GM18870 (cell line): Measurements from ENCODE around the gene KLF9.

Source experiments
- ATAC-seq: cut with Tn5 transposase; IDR thresholded peaks from one replicate; pipeline ENCODE4 v1.9.1; 2021; ENCODE audit warnings: moderate library complexity; ENCODE audit not compliant: unreplicated experiment

The KLF9 gene

DNA sequence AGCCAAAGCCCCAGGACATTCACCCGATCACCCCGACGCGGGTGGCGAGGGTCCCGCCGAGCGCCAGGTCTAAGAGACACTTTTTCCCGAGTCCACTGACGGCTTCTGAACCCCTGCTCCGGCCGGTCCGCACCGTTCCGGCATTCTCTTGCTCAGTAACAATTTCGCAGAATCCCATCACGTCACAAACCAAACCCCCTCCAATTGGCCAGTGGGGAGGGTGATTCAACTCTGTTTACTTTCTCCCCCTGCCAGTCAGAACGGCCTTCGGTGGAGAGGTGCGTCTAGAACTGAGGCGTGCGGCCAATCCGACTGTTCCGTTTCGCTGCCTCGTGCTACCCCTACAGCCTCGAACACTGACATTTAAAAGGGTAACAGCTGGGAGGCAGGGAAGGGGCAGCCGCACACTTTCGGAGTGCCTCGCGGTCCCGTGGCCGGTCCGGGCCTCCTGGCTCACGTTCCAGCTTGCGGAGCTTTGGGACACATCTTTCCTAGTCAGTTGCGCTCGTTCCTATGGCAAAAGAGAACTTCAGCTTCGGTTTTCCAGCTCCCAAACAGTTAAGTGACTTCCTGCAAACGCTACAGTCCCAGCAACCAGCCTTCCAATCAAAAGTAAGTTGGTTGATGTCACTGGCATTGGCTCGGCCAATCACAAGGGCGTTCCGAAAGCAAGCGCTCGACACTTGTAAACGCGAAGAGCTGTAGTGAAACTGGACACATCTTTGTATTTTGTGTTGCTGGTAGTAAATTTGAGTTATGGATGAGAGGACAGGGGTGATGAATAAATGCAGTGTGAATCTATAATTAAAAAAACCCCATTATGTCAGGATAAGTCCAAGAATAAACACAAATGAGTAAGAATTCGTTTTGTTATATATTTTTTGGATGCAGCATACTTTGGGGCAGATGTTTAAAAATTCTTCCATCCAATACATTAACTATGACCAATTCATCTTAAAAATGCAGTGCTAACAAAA lies at the start of gene KLF9:
TSS of gene KLF9 (minus strand) at position 859 of the 977 bp plus-strand sequence. CDS start 1,294 bp downstream, outside the sequence.
- ATAC-seq: peak; percentile 70

- no peak for ATAC-seq
These were observed 49.4 kb upstream of the KLF9 start for GRCh38 chr9:70463877-70464276.

GRCh38 chr9:70462300-70462699 lies 47.8 kb upstream of the KLF9 start:
- no peak for ATAC-seq

DNA sequence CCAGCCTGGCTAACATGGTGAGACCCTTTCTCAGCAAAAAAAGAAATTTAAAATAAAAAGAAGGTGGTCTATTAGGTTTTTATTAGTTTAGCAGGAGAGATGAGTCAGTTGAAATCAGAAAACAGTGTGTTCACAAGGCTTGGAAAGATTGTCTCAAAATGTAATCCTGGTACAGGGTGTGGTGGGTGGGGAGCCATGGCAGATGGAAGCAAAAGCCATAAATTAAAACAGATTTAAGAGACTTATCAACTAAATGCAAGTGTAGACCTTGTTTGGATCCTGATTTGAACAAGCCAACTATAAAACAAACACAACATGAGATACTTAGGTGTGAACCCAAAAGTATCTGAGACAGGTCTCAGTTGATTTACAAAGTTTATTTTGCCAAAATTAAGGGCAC lies 42.8 kb upstream of the KLF9 start:
- ATAC-seq: no peak

- ATAC-seq: no peak
These were observed 41.7 kb upstream of the KLF9 start for GRCh38 chr9:70455993-70456704.

- no peak for ATAC-seq
These were observed 37.9 kb upstream of the KLF9 start for GRCh38 chr9:70452365-70452764.

GRCh38 chr9:70451765-70452164 lies 37.3 kb upstream of the KLF9 start:
- ATAC-seq: no peak

- ATAC-seq: no peak
These were observed 36.3 kb upstream of the KLF9 start for GRCh38 chr9:70450738-70451137.

GRCh38 chr9:70449461-70449860 lies 35.0 kb upstream of the KLF9 start:
- no peak for ATAC-seq

DNA sequence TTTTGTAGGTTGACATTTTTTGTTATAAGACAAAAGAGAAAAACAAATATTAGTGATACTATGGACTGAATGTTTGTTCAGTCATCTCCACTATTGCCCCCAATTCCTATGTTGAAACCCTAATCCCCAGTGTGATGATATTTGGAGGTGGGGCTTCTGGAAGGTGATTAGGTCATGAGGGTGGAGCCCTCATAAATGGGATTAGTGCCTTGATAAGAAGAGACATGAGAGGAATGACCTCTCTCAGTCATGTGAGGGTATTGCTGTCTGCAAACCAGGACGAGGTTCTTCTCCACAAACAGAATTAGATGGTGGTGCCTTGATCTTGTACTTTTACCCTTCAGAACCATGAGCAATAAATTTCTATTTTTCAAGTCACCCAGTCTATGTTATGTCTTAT lies 34.5 kb upstream of the KLF9 start:
- no peak for ATAC-seq

DNA sequence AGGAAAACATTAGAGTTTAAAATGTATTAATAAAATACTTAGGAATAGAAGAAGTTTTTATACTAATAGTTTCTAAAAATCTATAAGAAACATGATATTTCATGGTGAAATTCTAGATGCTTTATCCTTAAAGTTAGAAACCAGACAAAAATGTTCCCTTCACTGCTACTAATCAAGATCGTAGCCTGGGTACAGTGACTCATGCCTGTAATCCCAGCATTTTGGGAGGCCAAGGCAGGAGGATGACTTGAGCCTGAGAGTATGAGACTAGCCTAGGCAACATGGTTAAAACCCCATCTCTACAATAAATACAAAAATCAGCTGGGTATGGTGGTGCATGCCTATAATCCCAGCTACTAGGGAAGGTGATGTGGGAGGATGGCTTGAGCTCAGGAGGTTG lies 30.4 kb upstream of the KLF9 start:
- no peak for ATAC-seq

DNA sequence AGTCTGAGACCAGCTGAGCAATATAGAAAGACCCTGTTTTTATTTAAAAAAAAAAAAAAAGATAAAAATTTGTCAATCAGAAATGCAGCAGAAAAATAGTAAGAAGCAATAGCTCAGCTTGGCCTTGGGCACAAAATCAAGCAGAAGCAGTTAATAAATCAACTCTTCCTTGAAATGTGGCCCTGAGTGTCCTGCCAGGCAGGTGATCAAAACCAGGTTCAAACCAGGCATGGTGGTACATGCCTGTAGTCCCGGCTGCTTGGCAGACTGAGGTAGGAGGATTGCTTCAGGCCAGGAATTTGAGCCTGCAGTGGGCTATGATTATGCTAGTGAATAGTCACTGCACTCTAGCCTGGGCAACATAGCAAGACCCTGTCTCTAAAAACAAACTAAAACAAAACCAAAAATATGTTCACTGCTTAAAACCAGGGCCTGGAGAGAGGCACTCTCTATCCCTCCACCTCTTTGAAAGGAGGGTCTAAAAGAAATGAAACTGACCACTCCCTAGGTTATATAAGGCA lies 27.9 kb upstream of the KLF9 start:
- no peak for ATAC-seq

- ATAC-seq: no peak
These were observed 27.2 kb upstream of the KLF9 start for GRCh38 chr9:70441622-70442021.

- ATAC-seq: no peak
These were observed 25.7 kb upstream of the KLF9 start for GRCh38 chr9:70439991-70440706.

DNA sequence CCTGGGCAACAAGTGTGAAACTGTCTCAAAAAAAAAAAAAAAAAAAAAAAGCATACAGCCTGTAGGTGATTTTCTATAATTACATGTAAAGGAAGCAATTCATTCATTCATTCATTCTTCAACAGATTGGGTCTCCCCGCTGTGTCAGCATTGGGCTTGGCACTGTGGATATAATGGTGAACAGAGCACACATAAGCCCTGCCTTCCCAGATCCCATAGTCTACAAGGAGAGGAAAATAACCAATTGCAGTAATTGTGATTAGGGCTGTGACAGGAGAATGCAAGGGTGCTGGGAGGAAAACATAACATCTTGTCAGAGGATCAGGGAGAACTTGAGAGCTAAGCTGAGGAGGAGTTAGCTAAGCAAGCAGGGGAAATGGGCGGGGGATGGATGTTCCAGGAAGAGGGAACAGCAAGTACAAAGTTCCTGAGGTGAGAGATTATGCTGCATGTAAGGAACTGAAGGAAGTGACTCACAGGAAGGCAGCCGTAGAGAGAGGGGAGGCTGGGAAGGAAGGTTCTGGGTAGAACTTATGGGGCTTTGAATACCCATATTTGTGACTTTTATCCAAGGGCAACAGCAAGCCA lies 24.0 kb upstream of the KLF9 start:
- no peak for ATAC-seq

DNA sequence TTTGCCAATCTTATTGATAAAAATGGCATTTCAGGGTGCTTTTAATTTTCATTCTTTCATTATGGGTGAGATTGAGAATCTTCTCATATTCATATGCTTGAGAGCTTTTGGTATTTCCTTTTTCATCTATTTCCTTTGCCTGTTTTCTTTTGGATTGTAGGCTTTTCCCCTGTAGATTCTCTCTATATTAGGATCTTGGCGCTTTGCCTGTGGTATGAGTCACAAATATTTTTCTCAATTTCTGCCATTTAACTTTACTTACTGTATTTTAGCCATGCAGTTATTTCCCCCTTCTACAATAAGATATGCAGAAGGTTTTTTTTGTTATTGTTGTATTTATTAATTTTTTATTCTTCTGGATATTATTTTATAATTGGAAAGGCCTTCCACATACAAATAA lies 21.5 kb upstream of the KLF9 start:
- no peak for ATAC-seq

- no peak for ATAC-seq
These were observed 15.4 kb upstream of the KLF9 start for GRCh38 chr9:70429899-70430298.

- no peak for ATAC-seq
These were observed 14.3 kb upstream of the KLF9 start for GRCh38 chr9:70428781-70429180.

DNA sequence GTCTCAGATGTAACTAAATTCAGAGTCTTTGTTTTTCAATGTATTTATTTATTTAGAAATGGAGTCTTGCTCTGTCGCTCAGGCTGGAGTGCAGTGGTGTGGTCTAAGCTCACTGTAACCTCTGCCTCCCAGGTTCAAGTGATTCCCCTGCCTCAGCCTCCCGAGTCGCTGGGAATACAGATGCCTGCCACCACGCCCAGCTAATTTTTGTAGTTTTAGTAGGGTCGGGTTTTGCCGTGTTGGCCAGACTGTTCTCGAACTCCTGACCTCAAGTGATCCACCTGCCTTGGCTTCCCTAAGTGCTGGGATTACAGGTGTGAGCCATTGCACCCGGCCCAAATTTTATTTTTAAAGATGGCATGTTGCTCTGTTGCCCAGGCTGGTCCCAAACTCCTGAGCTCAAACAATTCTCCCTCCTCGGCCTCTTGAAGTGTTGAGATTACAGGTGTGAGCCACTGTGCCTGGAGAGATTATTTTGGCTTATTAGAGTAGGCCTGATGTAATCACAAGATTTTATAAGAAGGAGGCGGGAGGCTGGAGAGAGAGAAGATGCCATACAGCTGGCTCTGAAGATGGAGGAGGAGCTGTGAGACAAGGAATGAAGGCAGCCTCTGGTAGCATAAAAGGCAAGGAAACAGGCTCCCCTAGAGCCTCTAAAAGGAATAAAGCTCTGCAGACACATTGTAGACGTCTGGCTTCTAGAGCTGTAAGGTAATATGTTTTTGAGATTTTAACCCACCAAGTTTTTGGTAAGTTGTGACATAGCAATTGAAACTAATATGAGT lies 12.9 kb upstream of the KLF9 start:
- ATAC-seq: no peak

- no peak for ATAC-seq
These were observed 10.7 kb upstream of the KLF9 start for GRCh38 chr9:70425192-70425591.
